ENCODE measurements around the gene EN2.

- TF ChIP-seq CTCF (IDR thresholded peaks at IDR 0.05) (no peak), POLR2A (IDR thresholded peaks at IDR 0.05) (no peak), EP300 (IDR thresholded peaks at IDR 0.05) (no peak)
These were observed 26.2 kb upstream of the EN2 start for GRCh38 chr7:155431711-155432110.

Data from gastroesophageal sphincter (tissue), 3 donors.